ENCODE data around the gene NME4. TPM values are rescaled to one million over a fixed set of nuclear protein-coding genes. Genes with fewer than 3 reads are reported as not detected.

The NME4 gene
- polyA plus RNA-seq: 3.8 and 4.8 TPM in 2 replicates

DNA sequence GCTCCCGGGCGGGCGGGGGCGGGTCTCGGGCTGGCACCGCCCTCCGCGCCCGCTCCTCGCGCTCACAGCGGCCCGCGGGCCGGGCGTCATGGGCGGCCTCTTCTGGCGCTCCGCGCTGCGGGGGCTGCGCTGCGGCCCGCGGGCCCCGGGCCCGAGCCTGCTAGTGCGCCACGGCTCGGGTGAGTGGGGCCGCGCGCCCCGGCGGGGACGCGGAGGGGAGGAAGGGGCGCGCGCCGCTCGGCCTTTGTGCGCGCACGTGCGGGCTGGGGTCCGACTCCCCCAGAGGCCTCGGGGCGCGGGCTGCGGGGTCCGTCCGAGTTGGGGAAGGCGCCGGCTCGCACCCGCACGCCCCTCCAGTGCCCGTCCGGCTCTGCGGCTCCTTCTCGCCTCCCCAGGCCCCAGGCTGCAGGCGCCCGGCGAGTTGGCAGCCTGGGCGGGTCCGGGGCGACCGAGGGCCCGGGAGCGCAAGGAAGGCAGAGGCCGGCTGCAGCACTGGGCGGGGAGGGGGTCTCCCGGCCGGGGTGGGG, at the start of gene NME4:
TSS of gene NME4 (plus strand) at position 65 of the 527 bp plus-strand sequence. CDS start at position 89, 24 bp downstream.

DNA sequence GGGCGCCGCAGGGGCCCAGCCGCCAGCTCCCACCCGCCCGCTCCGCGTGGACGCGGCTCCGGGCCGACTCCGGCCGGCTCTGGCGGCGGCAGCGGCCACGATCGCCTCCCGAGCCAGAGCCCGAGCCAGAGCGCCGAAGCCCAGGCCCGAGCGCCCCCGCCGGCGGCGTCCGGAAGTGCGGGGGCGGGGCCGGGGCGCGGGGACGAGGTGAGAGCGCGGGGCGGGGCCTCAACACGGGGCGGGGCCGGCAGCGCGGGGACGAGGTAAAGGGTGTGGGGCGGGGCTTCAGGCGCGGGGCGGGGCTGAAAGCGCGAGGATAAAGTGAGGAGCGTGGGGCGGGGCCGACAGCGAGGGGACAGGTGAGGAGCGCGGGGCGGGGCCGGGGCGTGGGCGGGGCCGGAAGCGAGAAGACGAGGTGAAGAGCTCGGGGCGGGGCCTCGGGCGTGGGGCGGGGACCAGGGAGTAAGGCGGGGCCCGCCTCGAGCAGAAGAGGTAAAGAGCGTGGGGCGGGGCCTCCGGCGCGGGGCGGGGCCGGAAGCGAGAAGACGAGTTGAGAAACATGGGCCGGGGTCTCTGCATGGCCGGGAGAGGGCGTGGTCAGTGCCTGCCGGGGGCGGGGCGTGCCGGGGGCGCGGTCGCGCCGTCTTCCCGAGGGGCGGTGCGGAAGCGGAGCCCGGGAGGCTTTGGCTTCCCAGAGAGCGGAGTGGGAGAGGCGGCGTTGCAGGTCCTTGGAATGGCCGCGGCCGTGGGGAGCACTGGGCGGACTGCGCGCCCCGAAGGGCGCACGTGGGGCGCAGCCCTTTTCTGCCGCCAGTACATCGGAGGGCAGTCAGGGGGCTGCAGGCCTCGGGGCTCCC, 44.2 kb upstream of the NME4 start, which contains the start of gene AXIN1:
TSS of gene AXIN1 (minus strand) at position 177 of the 857 bp plus-strand sequence. CDS start 5,698 bp downstream, outside the sequence.

DNA sequence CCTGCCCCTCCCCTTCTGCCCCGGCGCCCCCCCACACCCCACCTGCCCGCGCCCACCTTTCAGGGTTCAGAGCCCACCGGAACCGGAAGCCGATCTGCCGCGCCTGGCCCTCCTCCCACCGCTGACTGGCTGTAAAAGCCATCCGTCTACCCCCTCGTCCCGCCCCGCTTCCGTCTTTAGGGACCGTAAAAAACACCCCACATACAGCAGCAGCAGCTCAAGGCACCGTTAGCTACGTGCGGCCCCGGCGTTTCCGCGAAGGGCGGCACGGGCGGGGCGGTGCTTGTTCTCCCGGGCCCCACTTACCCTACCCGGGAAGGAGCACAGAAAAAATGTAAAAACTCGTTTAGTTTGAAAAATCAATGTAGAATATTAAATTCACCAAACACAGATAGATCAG, 26.6 kb upstream of the NME4 start, which contains the start of gene MRPL28:
TSS of gene MRPL28 (minus strand) at position 96 of the 400 bp plus-strand sequence. CDS start 320 bp downstream, outside the sequence.

DNA sequence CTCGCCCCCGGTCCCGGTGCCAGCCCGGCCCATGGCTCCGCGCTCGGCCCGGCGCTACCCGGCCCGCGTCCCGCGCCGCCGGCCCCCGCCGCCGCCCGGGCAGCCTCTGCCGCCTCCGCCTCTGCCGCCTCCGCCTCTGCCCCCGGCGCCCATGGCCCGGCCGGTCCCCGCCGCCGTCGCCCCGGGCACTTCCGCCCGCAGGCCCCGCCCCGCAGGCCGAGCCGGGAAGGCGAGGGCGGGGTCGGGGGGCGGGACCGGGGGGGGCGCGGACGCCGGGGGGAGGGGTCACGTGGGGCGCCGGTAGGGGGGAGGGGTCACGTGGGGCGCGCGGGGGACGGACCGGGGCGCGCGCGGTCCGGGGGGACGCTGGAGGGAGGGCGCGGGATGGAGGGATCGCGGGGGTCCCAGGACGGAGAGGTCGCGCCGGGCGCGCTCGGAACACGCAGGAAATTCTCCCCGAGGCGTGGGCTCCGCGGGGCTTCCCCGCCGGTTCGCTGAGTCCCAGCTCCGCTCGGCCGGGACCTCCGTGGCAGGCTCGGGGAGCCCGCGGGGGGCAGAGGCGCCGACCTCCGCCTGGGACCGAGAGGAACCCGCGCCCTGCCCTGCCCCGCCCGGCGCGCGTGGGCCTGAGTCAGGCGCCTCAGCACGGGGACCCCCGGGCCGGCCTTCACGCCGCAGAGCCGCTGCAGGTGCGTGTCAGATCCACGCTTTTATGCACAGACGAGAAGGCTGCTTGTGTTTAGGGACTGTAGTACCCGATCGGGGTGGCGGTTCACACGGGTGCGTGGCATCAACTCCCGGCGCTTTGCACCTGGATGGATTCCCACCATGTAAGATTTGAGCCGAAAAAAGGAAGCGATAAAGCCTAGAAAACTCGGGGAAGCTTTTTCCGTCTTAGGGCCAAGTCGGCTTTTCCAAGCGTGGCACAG, 14.9 kb upstream of the NME4 start, which contains the start of gene PGAP6:
TSS of gene PGAP6 (minus strand) at position 190 of the 929 bp plus-strand sequence. CDS start at position 33, 157 bp downstream.

DNA sequence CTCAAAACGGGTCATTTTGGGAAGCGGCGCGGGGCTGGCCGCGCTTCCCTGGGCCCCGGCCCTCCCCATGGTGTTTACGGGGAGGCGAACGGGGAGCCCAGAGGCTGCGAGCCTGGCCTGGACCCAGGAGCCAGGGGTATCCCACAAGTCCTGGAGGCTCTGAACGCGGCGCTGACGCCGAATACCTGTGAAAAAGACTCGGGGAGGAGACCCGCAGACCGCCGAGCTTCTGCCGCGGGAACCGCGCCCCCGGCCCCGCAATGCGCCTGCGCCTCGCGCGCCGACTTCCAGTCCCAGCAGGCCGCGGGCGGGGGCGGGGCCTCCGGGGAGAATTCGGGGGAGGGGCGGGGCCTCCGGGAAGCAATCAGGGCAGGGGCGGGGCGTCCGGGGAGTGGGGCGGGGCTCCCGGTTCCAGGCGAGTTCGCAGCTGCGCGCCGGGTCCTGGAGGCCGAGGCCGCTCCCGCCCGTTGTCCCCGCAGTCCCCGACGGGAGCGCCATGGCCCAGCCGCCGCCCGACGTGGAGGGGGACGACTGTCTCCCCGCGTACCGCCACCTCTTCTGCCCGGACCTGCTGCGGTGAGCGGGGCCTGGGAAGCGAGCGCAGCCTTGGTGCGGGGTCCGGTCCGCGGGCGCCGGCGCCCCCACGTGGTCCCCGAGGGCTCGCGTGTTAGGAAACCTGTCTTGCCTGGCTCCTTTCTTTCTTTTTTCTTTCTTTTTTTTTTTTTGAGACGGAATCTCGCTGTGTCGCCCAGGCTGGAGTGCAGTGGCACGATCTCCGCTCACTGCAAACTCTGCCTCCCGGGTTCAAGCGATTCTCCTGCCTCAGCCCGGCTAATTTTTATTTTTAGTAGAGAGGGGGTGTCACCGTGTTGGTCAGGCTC, 4.7 kb downstream of the NME4 start, which contains the start of gene DECR2:
TSS of gene DECR2 (plus strand) at position 418 of the 881 bp plus-strand sequence. CDS start at position 497, 79 bp downstream.

DNA sequence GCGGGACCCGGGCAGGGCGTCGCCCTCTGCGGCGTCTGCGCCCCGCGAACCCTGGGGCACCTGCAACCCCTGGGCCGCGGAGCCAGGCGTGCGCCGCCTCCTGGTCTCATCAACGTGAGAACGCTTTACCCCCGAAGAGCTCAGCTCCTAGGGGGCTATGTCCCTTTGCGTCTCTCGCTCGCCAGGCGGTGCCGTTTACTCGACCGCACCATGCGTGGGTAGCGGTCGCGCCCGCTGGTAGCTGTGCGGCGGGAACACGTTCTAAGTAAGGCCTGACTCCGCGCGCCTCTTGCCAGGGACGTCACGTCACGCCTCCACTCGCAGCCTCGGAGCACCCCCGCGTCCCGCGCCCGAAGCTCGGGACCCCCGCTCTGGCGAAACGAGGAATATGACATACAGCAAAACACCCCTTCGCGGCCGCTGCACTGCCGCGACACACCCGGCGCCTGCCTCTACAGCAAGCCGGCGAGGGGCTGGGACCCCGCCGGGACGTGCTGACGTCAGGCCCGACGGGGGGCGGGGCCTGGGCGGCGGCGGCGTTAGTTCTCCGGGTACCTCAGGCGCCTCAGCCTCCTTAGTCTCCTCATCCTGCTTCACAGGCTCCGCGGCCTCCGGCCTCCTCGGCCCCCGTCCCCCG, 28.2 kb downstream of the NME4 start, which contains the start of gene RAB11FIP3:
TSS of gene RAB11FIP3 (plus strand) at position 568 of the 637 bp plus-strand sequence. CDS start 358 bp downstream, outside the sequence.

Other genes with a start within 250 kb of the NME4 start
- not detected in 2 replicates for gene HBZ, start 244.6 kb upstream of the NME4 start, polyA plus RNA-seq
- 0.55 TPM in 1 of 2 replicates, not detected in the other for gene HBM, start 231.2 kb upstream of the NME4 start, polyA plus RNA-seq
- 1.9 and 48.0 TPM in 2 replicates for gene HBA2, start 224.3 kb upstream of the NME4 start, polyA plus RNA-seq
- 99.3 and 127 TPM in 2 replicates for gene HBA1, start 220.5 kb upstream of the NME4 start, polyA plus RNA-seq
- 2.3 and 4.8 TPM in 2 replicates for gene HBQ1, start 216.7 kb upstream of the NME4 start, polyA plus RNA-seq
- gene LUC7L, start 167.8 kb upstream of the NME4 start, polyA plus RNA-seq: 17.1 and 24.7 TPM in 2 replicates
- 6.5 and 10.2 TPM in 2 replicates for gene FAM234A, start 162.4 kb upstream of the NME4 start, polyA plus RNA-seq
- 2.8 and 2.9 TPM in 2 replicates for gene RGS11, start 121.3 kb upstream of the NME4 start, polyA plus RNA-seq
- 2.6 and 15.2 TPM in 2 replicates for gene ARHGDIG, start 116.6 kb upstream of the NME4 start, polyA plus RNA-seq
- gene PDIA2, start 114.0 kb upstream of the NME4 start, polyA plus RNA-seq: 4.0 TPM in 1 of 2 replicates, not detected in the other
- gene AXIN1, start 44.5 kb upstream of the NME4 start, polyA plus RNA-seq: 0.25 and 0.26 TPM in 2 replicates
- gene MRPL28, start 26.7 kb upstream of the NME4 start, polyA plus RNA-seq: 10.1 and 15.9 TPM in 2 replicates
- gene PGAP6, start 15.2 kb upstream of the NME4 start, polyA plus RNA-seq: 0.07 and 0.27 TPM in 2 replicates
- gene DECR2, start 4.7 kb downstream of the NME4 start, polyA plus RNA-seq: 3.3 and 5.9 TPM in 2 replicates
- gene RAB11FIP3, start 28.4 kb downstream of the NME4 start, polyA plus RNA-seq: 1.1 and 1.6 TPM in 2 replicates
- gene CAPN15, start 130.5 kb downstream of the NME4 start, polyA plus RNA-seq: 0.31 and 0.76 TPM in 2 replicates
- gene PRR35, start 163.2 kb downstream of the NME4 start, polyA plus RNA-seq: not detected in 2 replicates
- gene NHLRC4, start 169.8 kb downstream of the NME4 start, polyA plus RNA-seq: not detected in 2 replicates
- gene PIGQ, start 172.8 kb downstream of the NME4 start, polyA plus RNA-seq: 0.84 and 1.6 TPM in 2 replicates
- 0.60 and 4.0 TPM in 2 replicates for gene RAB40C, start 192.9 kb downstream of the NME4 start, polyA plus RNA-seq
- gene WFIKKN1, start 233.8 kb downstream of the NME4 start, polyA plus RNA-seq: 0.16 and 0.27 TPM in 2 replicates
- gene METTL26, start 239.1 kb downstream of the NME4 start, polyA plus RNA-seq: 32.5 and 32.9 TPM in 2 replicates
- 3.1 and 7.9 TPM in 2 replicates for gene MCRIP2, start 244.6 kb downstream of the NME4 start, polyA plus RNA-seq